ENCODE results near the gene KCNMB4.

- TF ChIP-seq CTCF (IDR thresholded peaks at IDR 0.05; ENCODE audit: low read depth, low read length) = no peak
- TF ChIP-seq EZH2phosphoT487 (IDR thresholded peaks at IDR 0.05; ENCODE audit: low read depth) = no peak
Measured at GRCh38 chr12:70338531-70338930, 27.6 kb upstream of the KCNMB4 start.
